Tibial artery (tissue), 4 donors: Measurements from ENCODE around the gene PPP4R3A.

Source experiments
- DNase-seq, 2 donors: peaks; one replicate each; pipeline ENCODE4 v3.0.0-alpha.2; 2019
- H3K27ac ChIP-seq, 2 donors: fragments of 200-600 bp; sonication (generic) in 1 of 2; 1 replicate in 1 of 2; 2 replicates in 1 of 2; pipeline ENCODE4 v1.5.1; 2018 to 2019; ENCODE audit warnings: mild to moderate bottlenecking in 1 of 2
- H3K27me3 ChIP-seq, 2 donors: fragments of 200-600 bp; sonication (generic) in 1 of 2; one replicate each; pipeline versions ENCODE4 v1.5.1 to v1.6.0; 2016 to 2019
- H3K36me3 ChIP-seq, 3 donors: fragments of 200-600 bp; sonication (generic) in 2 of 3; one replicate each; pipeline ENCODE4 v1.5.1; 2016 to 2019; ENCODE audit warnings: mild to moderate bottlenecking in 2 of 3
- H3K4me1 ChIP-seq, 4 donors: fragments of 200-600 bp; sonication (generic) in 2 of 4; 1 replicate in 3 of 4; 2 replicates in 1 of 4; pipeline ENCODE4 v1.5.1; 2016 to 2019
- H3K4me3 ChIP-seq, 2 donors: fragments of 200-600 bp; sonication (generic) in 1 of 2; 1 replicate in 1 of 2; 2 replicates in 1 of 2; pipeline ENCODE4 v1.5.1; 2018 to 2019; ENCODE audit warnings: mild to moderate bottlenecking in 2 of 2
- H3K9me3 ChIP-seq, 3 donors: fragments of 200-600 bp; sonication (generic) in 1 of 3; one replicate each; pipeline ENCODE4 v1.5.1; 2016 to 2019
- CTCF ChIP-seq, 2 experiments: fragments of 200-600 bp in 1 of 2; fragments of 450-650 bp in 1 of 2; IDR thresholded peaks; one replicate each; pipeline ENCODE4 v1.5.1; 2017 to 2019; ENCODE audit warnings: antibody characterized with exemption in 2 of 2, mild to moderate bottlenecking in 1 of 2, moderate library complexity in 1 of 2
- intact Hi-C: fragments of 100-400 bp; cut with DNase I; formaldehyde crosslinking; loops from one replicate; pipeline ENCODE4 v1.15.0; 2023; ENCODE audit warnings: low total_unique reads

Gene PPP4R3A

DNA sequence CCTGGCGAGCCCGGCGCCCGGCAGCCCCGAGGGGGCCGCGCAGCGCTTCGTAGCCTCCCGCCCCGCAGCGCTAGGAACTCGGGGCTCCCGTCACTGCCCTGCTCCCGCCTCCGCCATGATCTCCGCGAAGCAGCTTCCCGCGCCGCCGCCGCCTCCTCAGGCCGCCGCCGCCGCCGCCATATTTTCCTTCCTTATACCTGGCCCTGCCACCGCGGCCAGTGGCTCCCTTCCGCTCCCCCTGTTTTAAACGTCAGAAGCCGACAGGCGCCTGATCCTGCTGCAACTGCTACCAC lies 286 bp downstream of the PPP4R3A start:
- intact Hi-C loops = no loop called here
- H3K36me3 ChIP-seq = peaks cover 0 to 5% (median 3%) of the 10 kb centered on the region in 3 donors
- peaks cover 0 to 40% (median 21%) of the 10 kb centered on the region in 4 donors for H3K4me1 ChIP-seq
- no peak for DNase-seq
- peaks cover 0 to 5% of the 10 kb centered on the region in 2 donors for H3K27me3 ChIP-seq
- H3K27ac ChIP-seq = peak overlapping the region; percentile 98 to 99
- H3K4me3 ChIP-seq = peak overlapping the region; percentile 86 to 100
- TF ChIP-seq CTCF (IDR thresholded peaks at IDR 0.05) = no peak
- no peaks in the 10 kb centered on the region for H3K9me3 ChIP-seq

DNA sequence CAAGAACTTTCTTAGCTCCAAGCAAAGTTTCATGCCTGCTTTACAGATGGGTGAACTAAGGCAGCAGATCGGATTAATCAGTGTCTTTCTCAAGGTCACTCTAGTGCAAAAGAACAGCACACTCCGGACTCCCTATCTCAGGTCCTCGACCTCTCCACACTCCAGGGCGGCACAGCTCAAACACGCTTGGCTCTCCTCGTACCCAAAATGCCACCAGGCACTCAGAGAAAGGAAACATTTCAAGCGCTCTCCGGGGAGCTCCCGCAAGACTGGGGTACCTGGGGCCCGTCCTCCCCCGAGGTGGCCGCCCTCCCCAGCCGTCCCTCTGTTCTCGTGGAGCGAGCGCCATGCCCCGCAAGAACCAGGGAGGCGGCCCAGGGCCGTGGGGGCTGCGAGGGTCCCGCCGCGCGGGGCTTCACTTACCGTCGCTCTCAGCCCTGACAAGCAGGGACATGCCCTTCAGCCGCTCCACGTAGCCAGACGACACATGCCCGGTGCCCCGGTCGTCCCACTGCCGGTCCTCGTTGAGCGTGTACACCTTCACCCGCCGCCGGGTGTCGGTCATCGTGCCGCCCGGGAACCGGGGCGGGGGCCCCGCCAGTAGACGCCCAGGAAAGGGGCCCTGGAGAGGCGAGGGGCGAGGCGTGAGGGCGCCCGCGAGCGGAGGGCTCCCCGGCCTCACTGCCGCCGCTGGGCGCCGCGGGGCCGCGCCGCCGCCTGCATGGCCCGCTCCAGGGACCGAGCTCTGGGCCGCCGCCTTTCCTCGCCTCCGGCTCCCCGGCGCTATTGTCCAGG lies 830 bp downstream of the PPP4R3A start:
- peak overlapping the region; percentile 86 to 100 for H3K4me3 ChIP-seq
- no peaks in the 10 kb centered on the region for H3K27me3 ChIP-seq
- peak in 1 of 2 donors; percentile 75 for DNase-seq
- no peaks in the 10 kb centered on the region for H3K9me3 ChIP-seq
- H3K36me3 ChIP-seq = peaks cover 0 to 10% (median 8%) of the 10 kb centered on the region in 3 donors
- intact Hi-C loops = no loop called here
- TF ChIP-seq CTCF (IDR thresholded peaks at IDR 0.05) = no peak
- peaks cover 0 to 46% (median 24%) of the 10 kb centered on the region in 4 donors for H3K4me1 ChIP-seq
- H3K27ac ChIP-seq = peak overlapping the region; percentile 98 to 99

DNA sequence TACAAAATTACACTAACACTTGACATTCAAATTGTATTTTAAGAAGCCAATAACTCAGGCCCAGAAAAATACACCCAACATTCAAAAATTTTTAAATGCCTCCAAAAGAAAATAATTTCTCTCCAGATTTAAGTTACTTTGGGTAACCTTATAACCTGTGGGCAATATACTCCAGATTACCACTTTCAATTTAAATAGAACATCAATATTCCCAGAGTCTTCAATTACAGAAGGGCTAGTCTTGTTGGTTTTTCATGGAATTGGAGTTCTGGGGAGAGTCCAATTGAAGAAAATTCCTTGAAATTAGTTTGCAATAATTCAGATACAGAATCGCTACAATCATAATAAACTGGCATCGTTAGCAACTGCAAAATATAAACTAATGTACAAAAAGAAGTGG lies 2.0 kb downstream of the PPP4R3A start:
- Histone ChIP-seq H3K4me3 (peak overlapping the region; percentile 86 to 100), H3K36me3 (peaks cover 0 to 10% (median 9%) of the 10 kb centered on the region in 3 donors), H3K9me3 (no peaks in the 10 kb centered on the region), H3K27ac (peak overlapping the region; percentile 98 to 99), H3K4me1 (peaks cover 0 to 58% (median 25%) of the 10 kb centered on the region in 4 donors), H3K27me3 (no peaks in the 10 kb centered on the region)
- TF ChIP-seq CTCF (IDR thresholded peaks at IDR 0.05) = no peak
- no peak for DNase-seq
- intact Hi-C loops = no loop called here

GRCh38 chr14:91506226-91506625 lies 3.9 kb downstream of the PPP4R3A start:
- DNase-seq = no peak
- Histone ChIP-seq H3K4me3 (no peak overlapping the region), H3K4me1 (peaks cover 0 to 72% (median 34%) of the 10 kb centered on the region in 4 donors), H3K36me3 (peaks cover 0 to 10% (median 9%) of the 10 kb centered on the region in 3 donors), H3K27ac (no peak overlapping the region), H3K9me3 (no peaks in the 10 kb centered on the region), H3K27me3 (no peaks in the 10 kb centered on the region)
- intact Hi-C loops = no loop called here
- no peak for TF ChIP-seq CTCF (IDR thresholded peaks at IDR 0.05)

GRCh38 chr14:91503000-91503504 lies 7.1 kb downstream of the PPP4R3A start:
- no peaks in the 10 kb centered on the region for H3K9me3 ChIP-seq
- no peaks in the 10 kb centered on the region for H3K27me3 ChIP-seq
- intact Hi-C loops = no loop called here
- H3K4me1 ChIP-seq = peaks cover 0 to 87% (median 39%) of the 10 kb centered on the region in 4 donors
- no peak for DNase-seq
- H3K36me3 ChIP-seq = peaks cover 0 to 10% (median 9%) of the 10 kb centered on the region in 3 donors
- H3K4me3 ChIP-seq = no peak overlapping the region
- no peak for TF ChIP-seq CTCF (IDR thresholded peaks at IDR 0.05)
- H3K27ac ChIP-seq = no peak overlapping the region
